GM18909 (cell line): Measurements from ENCODE around the gene BIRC6.
"Not testable (repeated sequence)": the region's sequence is repeated elsewhere in the genome, so short reads cannot be mapped to it uniquely, and the experiment has no call there.

Experiments
- ATAC-seq: cut with Tn5 transposase; IDR thresholded peaks from one replicate; pipeline ENCODE4 v1.9.1; 2021; ENCODE audit warnings: mild to moderate bottlenecking; ENCODE audit not compliant: unreplicated experiment, poor library complexity

BIRC6 gene

GRCh38 chr2:32446369-32446768, 89.5 kb downstream of the BIRC6 start:
- no peak for ATAC-seq

DNA sequence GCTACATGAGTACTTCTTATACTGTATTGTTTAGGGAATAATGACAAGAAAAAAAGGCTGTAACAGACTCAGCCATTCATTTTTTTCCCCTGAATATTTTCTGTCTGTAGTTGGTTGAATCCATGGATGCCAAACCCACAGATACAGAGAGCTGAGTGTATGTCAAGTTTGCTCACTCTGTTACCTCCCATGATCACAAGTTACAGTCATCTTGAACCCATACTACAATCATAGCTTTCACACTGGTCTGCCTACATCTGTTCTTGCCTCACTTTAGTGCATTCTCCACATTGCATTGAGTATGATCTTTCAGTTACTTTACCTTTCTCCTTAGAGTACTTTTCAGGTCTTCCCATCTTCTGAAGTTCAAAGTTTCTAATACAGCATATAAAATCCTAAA, 94.0 kb downstream of the BIRC6 start:
- ATAC-seq = no peak

DNA sequence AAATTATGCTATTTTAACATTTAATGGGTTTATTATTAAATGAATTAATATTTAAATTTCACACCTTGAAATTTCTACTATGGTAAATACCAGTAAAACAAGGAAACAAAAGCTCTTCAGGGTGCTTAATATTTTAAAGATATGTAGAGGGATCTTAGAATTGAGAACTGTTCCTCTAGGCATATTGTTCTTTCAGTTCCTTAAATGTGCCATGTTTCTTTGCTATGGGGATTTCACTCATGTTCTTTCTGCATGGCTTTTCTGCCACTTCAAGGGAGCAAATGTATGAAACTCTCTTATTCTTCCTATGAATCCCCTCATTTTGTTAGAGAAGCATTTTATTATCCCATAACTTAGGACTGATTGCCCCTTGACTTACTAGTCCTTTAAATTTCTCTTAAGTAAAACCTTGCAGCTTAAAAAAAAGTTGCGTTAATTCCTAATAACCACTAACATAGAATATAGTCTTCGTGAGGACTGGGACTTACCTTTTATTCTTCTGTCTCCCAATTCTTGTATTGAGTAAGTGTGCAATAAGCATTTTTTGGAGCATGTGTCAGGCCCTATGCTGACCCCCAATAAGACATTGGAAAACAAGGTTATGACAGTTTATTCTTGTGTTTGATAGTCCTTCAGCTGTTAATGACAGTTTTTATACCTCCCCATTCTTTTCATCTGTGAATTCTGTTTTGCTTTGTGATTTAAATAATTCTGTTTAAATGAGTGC, 95.7 kb downstream of the BIRC6 start:
- no peak for ATAC-seq

- ATAC-seq = no peak
Observed at GRCh38 chr2:32453242-32454062, 96.6 kb downstream of the BIRC6 start.

GRCh38 chr2:32455816-32456215, 99.0 kb downstream of the BIRC6 start:
- ATAC-seq = no peak

DNA sequence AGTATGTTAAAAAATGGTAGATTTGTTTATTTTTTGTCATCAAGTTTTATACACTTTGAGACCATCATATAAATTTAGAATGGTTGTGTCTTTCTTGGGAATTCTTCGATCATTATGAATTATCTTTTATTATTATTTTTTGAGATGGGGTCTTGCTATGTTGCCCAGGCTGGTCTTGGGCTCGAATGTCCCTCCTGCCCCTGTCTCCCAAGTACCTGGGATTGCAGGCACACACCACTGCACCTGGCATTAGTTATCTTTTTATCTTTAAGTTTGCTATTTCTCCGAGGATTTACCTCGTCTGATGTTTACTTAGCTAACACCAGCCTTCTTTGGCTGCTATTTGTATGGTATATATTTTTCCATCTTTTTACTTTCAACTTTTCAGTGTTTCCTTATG, 100.0 kb downstream of the BIRC6 start:
- ATAC-seq = no peak

GRCh38 chr2:32457814-32458213, 101.0 kb downstream of the BIRC6 start:
- no peak for ATAC-seq

DNA sequence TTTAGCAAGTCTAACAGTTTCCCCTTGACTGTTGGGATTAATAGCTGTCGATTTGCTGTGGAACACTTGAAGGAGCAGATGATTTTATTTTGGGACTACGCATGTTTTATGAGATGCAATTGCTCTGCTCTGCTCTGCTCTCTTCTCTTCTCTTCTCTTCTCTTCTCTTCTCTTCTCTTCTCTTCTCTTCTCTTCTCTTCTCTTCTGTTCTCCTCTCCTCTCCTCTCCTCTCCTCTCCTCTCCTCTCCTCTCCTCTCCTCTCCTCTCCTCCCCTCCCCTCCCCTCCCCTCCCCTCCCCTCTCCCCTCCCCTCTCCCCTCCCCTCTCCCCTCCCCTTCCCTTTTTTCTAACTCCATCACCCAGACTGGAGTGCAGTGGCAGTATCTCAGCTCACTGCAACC, 104.0 kb downstream of the BIRC6 start:
- not testable (repeated sequence) for ATAC-seq

DNA sequence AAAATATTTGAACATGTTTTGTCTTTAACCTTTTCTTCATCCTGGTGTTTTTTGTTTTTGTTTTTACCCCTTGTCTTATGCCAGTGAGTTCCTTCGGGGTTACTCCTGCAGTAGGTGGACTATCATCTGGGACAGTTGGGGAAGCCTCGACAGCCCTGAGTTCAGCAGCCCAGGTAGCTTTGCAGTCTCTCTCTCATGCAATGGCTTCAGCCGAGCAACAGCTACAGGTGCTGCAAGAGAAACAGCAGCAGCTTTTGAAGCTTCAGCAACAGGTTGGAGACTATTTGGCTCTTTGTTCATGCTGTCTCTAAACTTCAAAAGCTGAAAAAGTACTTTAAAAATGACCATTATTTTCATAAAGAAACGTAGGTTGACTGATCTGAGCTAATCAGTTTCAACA, 106.3 kb downstream of the BIRC6 start:
- no peak for ATAC-seq

DNA sequence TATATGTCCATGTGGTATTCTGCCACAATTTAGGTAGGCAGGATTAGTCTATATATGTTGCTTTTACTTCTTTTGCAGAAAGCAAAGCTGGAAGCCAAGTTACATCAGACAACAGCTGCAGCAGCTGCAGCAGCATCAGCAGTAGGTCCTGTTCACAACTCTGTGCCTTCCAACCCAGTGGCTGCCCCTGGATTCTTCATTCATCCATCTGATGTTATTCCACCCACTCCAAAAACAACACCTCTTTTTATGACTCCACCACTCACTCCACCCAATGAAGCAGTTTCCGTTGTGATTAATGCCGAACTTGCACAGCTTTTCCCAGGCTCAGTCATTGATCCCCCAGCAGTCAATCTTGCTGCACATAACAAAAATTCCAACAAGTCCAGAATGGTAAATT, 107.6 kb downstream of the BIRC6 start:
- ATAC-seq = no peak

- ATAC-seq = no peak
Observed at GRCh38 chr2:32472605-32473004, 115.8 kb downstream of the BIRC6 start.

GRCh38 chr2:32474381-32474780, 117.6 kb downstream of the BIRC6 start:
- ATAC-seq = no peak

DNA sequence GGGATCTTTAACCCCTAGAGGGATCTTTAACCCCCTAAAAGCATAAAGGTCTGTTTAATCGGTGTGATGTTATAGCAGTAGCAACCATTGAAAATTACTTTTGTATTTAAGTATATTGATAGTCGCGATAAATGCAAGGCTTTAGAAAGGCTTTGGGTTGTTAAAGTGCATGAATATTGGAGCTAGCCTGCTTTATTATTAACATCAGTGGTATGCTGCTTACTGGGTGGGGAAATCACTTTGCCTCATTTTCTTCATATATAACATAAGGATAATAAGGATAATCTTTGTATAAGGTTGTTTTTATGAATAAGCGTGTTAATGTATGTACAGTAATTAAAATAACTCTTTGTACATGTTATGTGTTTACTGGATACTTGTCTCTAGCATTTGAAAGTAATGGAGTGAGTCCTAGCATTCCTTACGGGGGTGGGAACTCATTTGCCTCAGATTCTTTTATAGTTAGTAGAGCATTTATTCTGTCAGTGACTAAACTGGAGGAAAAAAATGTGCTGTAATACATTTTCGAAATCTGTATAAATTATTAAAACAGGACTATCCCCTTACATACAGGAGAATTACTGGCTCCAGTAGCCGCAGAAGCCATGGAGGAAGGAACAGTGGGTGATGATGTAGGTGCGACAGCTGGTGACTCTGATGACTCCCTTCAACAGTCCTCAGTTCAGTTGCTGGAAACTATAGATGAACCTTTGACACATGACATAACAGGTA, 122.2 kb downstream of the BIRC6 start:
- no peak for ATAC-seq

GRCh38 chr2:32479993-32480392, 123.2 kb downstream of the BIRC6 start:
- no peak for ATAC-seq

- ATAC-seq = no peak
Observed at GRCh38 chr2:32482471-32482870, 125.6 kb downstream of the BIRC6 start.

GRCh38 chr2:32484937-32485336, 128.1 kb downstream of the BIRC6 start:
- ATAC-seq = no peak

GRCh38 chr2:32485399-32485798, 128.6 kb downstream of the BIRC6 start:
- no peak for ATAC-seq

GRCh38 chr2:32489061-32489460, 132.2 kb downstream of the BIRC6 start:
- no peak for ATAC-seq

- ATAC-seq = no peak
Observed at GRCh38 chr2:32491346-32491745, 134.5 kb downstream of the BIRC6 start.

GRCh38 chr2:32495139-32495538, 138.3 kb downstream of the BIRC6 start:
- ATAC-seq = no peak

DNA sequence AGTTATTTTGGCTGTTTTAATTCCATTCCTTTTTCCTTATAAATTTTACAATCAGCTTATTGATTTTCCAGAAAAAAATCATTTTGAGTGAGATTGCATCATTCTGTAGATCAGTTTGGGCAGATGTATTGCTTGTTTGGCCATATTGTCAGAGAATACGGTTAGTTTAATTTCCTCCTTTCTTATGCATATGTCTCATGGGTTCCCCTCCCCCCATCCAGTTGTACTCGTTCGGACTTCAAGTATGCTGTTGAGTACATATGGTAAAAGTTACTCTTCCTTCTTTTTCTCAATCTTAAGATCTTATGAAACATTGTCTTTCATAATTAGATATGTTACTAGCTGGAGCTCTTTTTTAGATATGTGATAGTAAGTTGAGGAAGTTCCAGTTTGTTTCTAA, 139.8 kb downstream of the BIRC6 start:
- ATAC-seq = no peak
